PC-9 (cell line): ENCODE results near the gene ZNF407.

Experiments
- EZH2 ChIP-seq: fragments of 200-600 bp; sonication (generic); IDR thresholded peaks from 2 replicates; pipeline ENCODE4 v1.8.0; 2017; ENCODE audit warnings: antibody characterized with exemption, low read depth
- TF ChIP-seq, protein P1 (sequence below): fragments of 200-600 bp; sonication (generic); conservative IDR thresholded peaks from 2 replicates; pipeline ENCODE4 v1.6.1; 2017; ENCODE audit warnings: mixed run types, antibody characterized with exemption, mild to moderate bottlenecking, moderate library complexity

DNA sequence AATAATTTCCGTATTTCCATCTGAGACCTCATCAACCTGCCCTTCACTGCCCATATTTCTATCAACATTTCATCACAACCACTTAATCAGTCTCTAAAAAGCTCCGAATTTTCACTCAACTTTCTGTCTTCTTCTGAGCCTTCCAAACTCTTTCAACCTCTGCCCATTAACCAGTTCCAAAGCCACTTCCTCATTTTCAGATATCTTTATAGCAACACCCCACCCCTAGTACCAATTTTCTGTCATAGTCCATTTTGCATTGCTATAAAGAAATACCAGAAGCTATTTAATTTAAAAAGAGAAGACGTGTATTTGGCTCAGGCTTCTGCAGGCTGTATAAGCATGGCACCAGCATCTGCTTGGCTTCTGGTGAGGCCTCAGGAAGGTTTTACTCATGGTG is 504.2 kb downstream of the ZNF407 start:
- TF ChIP-seq, protein P1, sequence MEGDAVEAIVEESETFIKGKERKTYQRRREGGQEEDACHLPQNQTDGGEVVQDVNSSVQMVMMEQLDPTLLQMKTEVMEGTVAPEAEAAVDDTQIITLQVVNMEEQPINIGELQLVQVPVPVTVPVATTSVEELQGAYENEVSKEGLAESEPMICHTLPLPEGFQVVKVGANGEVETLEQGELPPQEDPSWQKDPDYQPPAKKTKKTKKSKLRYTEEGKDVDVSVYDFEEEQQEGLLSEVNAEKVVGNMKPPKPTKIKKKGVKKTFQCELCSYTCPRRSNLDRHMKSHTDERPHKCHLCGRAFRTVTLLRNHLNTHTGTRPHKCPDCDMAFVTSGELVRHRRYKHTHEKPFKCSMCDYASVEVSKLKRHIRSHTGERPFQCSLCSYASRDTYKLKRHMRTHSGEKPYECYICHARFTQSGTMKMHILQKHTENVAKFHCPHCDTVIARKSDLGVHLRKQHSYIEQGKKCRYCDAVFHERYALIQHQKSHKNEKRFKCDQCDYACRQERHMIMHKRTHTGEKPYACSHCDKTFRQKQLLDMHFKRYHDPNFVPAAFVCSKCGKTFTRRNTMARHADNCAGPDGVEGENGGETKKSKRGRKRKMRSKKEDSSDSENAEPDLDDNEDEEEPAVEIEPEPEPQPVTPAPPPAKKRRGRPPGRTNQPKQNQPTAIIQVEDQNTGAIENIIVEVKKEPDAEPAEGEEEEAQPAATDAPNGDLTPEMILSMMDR = no peak
- no peak for TF ChIP-seq EZH2
